Esophagus squamous epithelium (tissue), 5 donors: ENCODE results near the gene IFT20. TPM values are rescaled to one million over a fixed set of nuclear protein-coding genes. Genes with fewer than 3 reads are reported as not detected.

ENCODE experiments used
- DNase-seq: peaks from one replicate; lab custom pipeline; 2025; lab: John Stamatoyannopoulos, UW
- H3K27ac ChIP-seq, 4 donors: fragments of 200-600 bp; sonication (generic); one replicate each; pipeline ENCODE4 v1.5.1; 2016 to 2019; ENCODE audit warnings: mild to moderate bottlenecking in 1 of 4
- H3K27me3 ChIP-seq, 4 donors: fragments of 200-600 bp; sonication (generic); 1 replicate in 3 of 4; 2 replicates in 1 of 4; pipeline versions ENCODE4 v1.5.1 to v1.6.0; 2017 to 2021; ENCODE audit warnings: antibody characterized with exemption in 1 of 4
- H3K36me3 ChIP-seq, 3 donors: fragments of 200-600 bp; sonication (generic); one replicate each; pipeline ENCODE4 v1.5.1; 2016 to 2019
- H3K4me1 ChIP-seq, 3 donors: fragments of 200-600 bp; sonication (generic); one replicate each; pipeline ENCODE4 v1.5.1; 2017 to 2019
- H3K4me3 ChIP-seq, 4 donors: fragments of 200-600 bp; sonication (generic); 1 replicate in 3 of 4; 2 replicates in 1 of 4; pipeline ENCODE4 v1.5.1; 2016 to 2019; ENCODE audit warnings: mild to moderate bottlenecking in 2 of 4, moderate library complexity in 1 of 4
- H3K9me3 ChIP-seq, 3 donors: fragments of 200-600 bp; sonication (generic); one replicate each; pipeline ENCODE4 v1.5.1; 2016 to 2019
- POLR2A ChIP-seq, 4 donors: fragments of 450-650 bp; IDR thresholded peaks; one replicate each; pipeline ENCODE4 v1.6.1; 2017; ENCODE audit warnings: antibody characterized with exemption in 4 of 4, mild to moderate bottlenecking in 4 of 4, moderate library complexity in 3 of 4
- whole genome bisulfite sequencing, 2 donors: methylation state at CpG; one replicate each; pipeline ENCODE4 v1.1.5; 2018; 5-methylcytosine and 5-hydroxymethylcytosine counted together
- intact Hi-C: fragments of 100-400 bp; cut with DNase I; formaldehyde crosslinking; loops from one replicate; pipeline ENCODE4 v1.15.0; 2022
- total RNA-seq, 4 donors: library from RNA; depleted of rRNA; stranded (reverse); fragments of >200 nt; gene quantifications; one replicate each; pipeline ENCODE4 v1.1.0, GENCODE V29; 2016
- TF ChIP-seq, protein P1 (sequence below), 6 experiments: fragments of 450-650 bp in 4 of 6; fragments of 200-600 bp in 2 of 6; sonication (generic) in 2 of 6; IDR thresholded peaks; one replicate each; pipeline ENCODE4 v1.5.1; 2016 to 2019; ENCODE audit warnings: antibody characterized with exemption in 6 of 6, mild to moderate bottlenecking in 4 of 6, moderate library complexity in 4 of 6
- donor health status: DM: yes; HTN: yes; CAD: no.

The IFT20 gene
- total RNA-seq, 4 donors from 2014 or later, result 8.5 to 31.5 (median 17.1) TPM

DNA sequence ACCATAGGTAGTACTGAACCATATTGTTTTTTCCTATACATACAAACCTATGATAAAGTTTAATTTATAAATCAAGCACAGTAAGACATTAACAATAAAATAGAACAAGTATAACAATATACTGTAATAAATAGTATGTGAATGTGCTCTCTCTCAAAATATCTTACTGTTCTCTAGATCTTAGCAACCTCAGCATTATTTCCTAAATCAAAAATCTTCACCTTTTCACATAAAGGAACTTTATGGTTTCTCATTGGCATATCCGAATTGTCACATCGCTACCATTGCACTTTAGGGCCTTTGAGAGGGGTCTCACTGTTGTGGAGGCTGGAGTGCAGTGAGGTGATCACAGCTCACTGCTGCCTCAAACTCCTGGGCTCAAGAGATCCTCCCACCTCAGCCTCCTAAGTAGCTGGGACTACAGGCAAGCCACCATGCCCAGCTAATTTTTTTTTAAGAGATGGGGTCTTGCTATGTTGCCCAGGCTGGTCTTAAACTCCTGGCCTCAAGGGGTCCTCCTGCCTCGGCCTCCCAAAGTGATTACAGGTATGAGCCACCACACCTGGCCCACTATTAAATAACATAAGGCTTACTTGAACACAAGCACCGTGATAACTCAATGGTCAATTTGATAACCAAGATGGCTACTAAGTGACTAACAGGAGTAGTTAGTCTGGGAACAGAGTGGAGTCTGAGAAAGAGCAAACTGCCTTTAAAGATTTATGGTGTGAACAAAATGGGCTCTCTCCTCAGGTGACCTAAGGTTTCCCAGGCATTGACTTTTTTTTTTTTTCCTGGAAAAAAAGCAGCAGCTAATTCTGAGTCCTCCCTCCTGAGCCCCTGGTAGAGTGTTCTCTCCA, 19.2 kb downstream of the IFT20 start:
- Histone ChIP-seq H3K36me3 (no peaks in the 10 kb centered on the region), H3K4me3 (no peak overlapping the region), H3K27me3 (no peaks in the 10 kb centered on the region), H3K4me1 (peaks cover 8 to 28% (median 15%) of the 10 kb centered on the region in 3 donors), H3K27ac (no peak overlapping the region), H3K9me3 (no peaks in the 10 kb centered on the region)
- no peak for DNase-seq
- 89 to 90% methylated on average over 3 to 4 of the region's 4 CpGs for WGBS, 2 donors
- intact Hi-C loops, result no loop called here
- TF ChIP-seq POLR2A (IDR thresholded peaks at IDR 0.05), result no peak
- TF ChIP-seq, protein P1, sequence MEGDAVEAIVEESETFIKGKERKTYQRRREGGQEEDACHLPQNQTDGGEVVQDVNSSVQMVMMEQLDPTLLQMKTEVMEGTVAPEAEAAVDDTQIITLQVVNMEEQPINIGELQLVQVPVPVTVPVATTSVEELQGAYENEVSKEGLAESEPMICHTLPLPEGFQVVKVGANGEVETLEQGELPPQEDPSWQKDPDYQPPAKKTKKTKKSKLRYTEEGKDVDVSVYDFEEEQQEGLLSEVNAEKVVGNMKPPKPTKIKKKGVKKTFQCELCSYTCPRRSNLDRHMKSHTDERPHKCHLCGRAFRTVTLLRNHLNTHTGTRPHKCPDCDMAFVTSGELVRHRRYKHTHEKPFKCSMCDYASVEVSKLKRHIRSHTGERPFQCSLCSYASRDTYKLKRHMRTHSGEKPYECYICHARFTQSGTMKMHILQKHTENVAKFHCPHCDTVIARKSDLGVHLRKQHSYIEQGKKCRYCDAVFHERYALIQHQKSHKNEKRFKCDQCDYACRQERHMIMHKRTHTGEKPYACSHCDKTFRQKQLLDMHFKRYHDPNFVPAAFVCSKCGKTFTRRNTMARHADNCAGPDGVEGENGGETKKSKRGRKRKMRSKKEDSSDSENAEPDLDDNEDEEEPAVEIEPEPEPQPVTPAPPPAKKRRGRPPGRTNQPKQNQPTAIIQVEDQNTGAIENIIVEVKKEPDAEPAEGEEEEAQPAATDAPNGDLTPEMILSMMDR (IDR thresholded peaks at IDR 0.05), result no peak

DNA sequence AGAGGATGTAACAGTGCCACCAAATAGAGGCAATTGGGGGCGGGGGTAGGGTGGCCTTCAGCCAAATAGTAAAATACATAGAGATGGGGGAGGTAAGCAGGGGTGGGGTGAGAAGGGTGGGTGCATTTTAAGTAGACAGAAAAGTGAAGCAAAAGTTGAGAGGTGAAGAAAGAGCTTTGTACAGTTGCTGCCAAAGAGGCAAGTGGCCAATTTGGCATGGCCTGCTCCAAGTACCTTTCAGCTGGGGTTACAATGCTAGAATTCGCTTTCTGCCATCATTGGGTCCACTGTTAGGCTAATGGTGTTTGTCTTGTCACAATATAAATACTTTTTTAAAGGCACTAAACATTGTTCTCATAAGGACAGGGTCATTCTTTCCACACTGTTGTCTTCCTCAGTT, 21.4 kb downstream of the IFT20 start:
- H3K9me3 ChIP-seq, result no peaks in the 10 kb centered on the region
- no peak overlapping the region for H3K27ac ChIP-seq
- intact Hi-C loops, result no loop called here
- H3K27me3 ChIP-seq, result no peaks in the 10 kb centered on the region
- no peak overlapping the region for H3K4me3 ChIP-seq
- DNase-seq, result no peak
- no peak for TF ChIP-seq POLR2A (IDR thresholded peaks at IDR 0.05)
- TF ChIP-seq, protein P1 (IDR thresholded peaks at IDR 0.05), result no peak
- no peaks in the 10 kb centered on the region for H3K36me3 ChIP-seq
- H3K4me1 ChIP-seq, result peaks cover 8 to 13% (median 8%) of the 10 kb centered on the region in 3 donors
- WGBS, 2 donors, result 74 to 100% methylated on average over 2 of the region's 2 CpGs

DNA sequence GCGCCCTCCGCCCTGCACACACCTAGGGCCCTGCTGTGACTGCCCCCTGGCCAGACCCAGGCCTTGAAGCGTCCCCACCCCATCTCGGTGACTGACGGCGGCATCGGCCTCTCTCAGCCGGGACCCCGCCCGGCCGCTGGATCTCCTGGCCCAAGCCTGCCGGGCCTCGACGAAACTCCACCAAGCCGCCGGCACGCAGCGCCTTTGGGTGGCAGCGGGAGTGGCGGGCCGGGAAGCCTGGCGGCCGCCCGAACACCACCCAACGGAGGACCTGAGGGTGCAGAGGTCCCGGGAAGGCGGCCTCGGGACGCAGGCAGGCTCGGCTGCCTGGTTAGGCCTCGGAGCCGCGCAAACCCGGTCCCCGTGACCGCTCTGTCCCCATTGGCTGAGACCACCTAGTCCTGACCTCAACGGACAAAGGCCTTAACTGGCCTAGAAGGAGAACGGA, 28.3 kb downstream of the IFT20 start:
- intact Hi-C loops, result no loop called here
- no peaks in the 10 kb centered on the region for H3K36me3 ChIP-seq
- H3K4me3 ChIP-seq, result no peak overlapping the region
- 80 to 90% methylated on average over 2 of the region's 38 CpGs for WGBS, 2 donors
- H3K27me3 ChIP-seq, result peaks cover 0 to 27% (median 0%) of the 10 kb centered on the region in 4 donors
- TF ChIP-seq, protein P1 (IDR thresholded peaks at IDR 0.05), result no peak
- no peak for TF ChIP-seq POLR2A (IDR thresholded peaks at IDR 0.05)
- DNase-seq, result no peak
- no peaks in the 10 kb centered on the region for H3K4me1 ChIP-seq
- H3K9me3 ChIP-seq, result no peaks in the 10 kb centered on the region
- no peak overlapping the region for H3K27ac ChIP-seq

DNA sequence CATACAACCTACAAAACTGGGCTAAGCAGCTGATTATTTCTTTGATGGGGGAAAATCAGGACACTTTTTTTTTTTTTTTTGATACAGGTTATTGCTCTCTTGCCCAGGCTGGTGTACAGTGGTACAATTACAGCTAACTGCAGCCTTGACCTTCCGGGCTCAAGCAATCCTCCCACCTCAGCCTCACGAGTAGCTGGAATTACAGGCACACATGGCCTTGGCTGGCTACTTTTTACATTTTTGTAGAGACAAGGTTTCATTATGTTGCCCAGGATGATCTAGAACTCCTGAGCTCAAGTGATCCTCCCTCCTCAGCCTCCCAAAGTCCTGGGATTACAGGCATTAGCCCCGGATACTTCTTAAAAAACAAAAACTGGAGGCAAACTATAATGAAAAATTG, 36.8 kb downstream of the IFT20 start:
- DNase-seq, result no peak
- Histone ChIP-seq H3K27me3 (peaks cover 0 to 11% (median 0%) of the 10 kb centered on the region in 4 donors), H3K36me3 (no peaks in the 10 kb centered on the region), H3K9me3 (no peaks in the 10 kb centered on the region), H3K4me3 (no peak overlapping the region), H3K27ac (no peak overlapping the region), H3K4me1 (no peaks in the 10 kb centered on the region)
- TF ChIP-seq POLR2A (IDR thresholded peaks at IDR 0.05), result no peak
- TF ChIP-seq, protein P1 (IDR thresholded peaks at IDR 0.05), result no peak
- intact Hi-C loops, result no loop called here
- 76 to 82% methylated on average over 3 of the region's 3 CpGs for WGBS, 2 donors
